Thyroid gland (tissue), 4 donors: ENCODE data around the gene DNM3. TPM values are rescaled to one million over a fixed set of nuclear protein-coding genes. Genes with fewer than 3 reads are reported as not detected.

Source experiments
- DNase-seq, 2 donors: peaks; one replicate each; pipeline ENCODE4 v3.0.0-alpha.2; 2019
- H3K27ac ChIP-seq, 3 donors: fragments of 200-600 bp; sonication (generic); 1 replicate in 2 of 3; 2 replicates in 1 of 3; pipeline ENCODE4 v1.5.1; 2016 to 2019; ENCODE audit warnings: mild to moderate bottlenecking in 1 of 3, moderate library complexity in 1 of 3
- H3K27me3 ChIP-seq: fragments of 200-600 bp; sonication (generic); one replicate; pipeline ENCODE4 v1.5.1; 2019
- H3K36me3 ChIP-seq, 2 donors: fragments of 200-600 bp; sonication (generic); one replicate each; pipeline ENCODE4 v1.5.1; 2016 to 2019
- H3K4me1 ChIP-seq, 2 donors: fragments of 200-600 bp; sonication (generic); one replicate each; pipeline ENCODE4 v1.5.1; 2017 to 2019
- H3K4me3 ChIP-seq, 3 donors: fragments of 200-600 bp; sonication (generic); replicated peaks in 1 of 3; 1 replicate in 2 of 3; 2 replicates in 1 of 3; pipeline ENCODE4 v1.5.1; 2016; ENCODE audit warnings: mild to moderate bottlenecking in 1 of 3
- H3K9me3 ChIP-seq: fragments of 200-600 bp; sonication (generic); one replicate; pipeline ENCODE4 v1.5.1; 2017
- CTCF ChIP-seq, 6 experiments: fragments of 200-600 bp in 3 of 6; fragments of 450-650 bp in 3 of 6; sonication (generic) in 3 of 6; IDR thresholded peaks; one replicate each; pipeline ENCODE4 v1.5.1; 2016 to 2019; ENCODE audit warnings: antibody characterized with exemption in 6 of 6, mild to moderate bottlenecking in 2 of 6, inconsistent platforms in 1 of 6, moderate library complexity in 1 of 6
- POLR2A ChIP-seq, 2 donors: fragments of 450-650 bp; IDR thresholded peaks; one replicate each; pipeline ENCODE4 v1.6.1; 2017; ENCODE audit warnings: antibody characterized with exemption in 2 of 2, mild to moderate bottlenecking in 2 of 2, moderate library complexity in 1 of 2
- WGBS, 2 donors: methylation state at CpG; one replicate each; pipeline ENCODE4 v1.1.5; 2017; 5-methylcytosine and 5-hydroxymethylcytosine counted together
- intact Hi-C: fragments of 100-400 bp; cut with DNase I; formaldehyde crosslinking; loops from one replicate; pipeline ENCODE4 v1.15.1; 2023
- total RNA-seq, 4 donors: library from RNA; depleted of rRNA; stranded (reverse); fragments of >200 nt; gene quantifications; one replicate each; pipeline ENCODE4 v1.2.3, GENCODE V29; 2016

The DNM3 gene
- total RNA-seq, 4 donors from 2014 or later: 9.0 to 13.6 (median 10.8) TPM

GRCh38 chr1:172146141-172146850 is 305.0 kb downstream of the DNM3 start:
- TF ChIP-seq POLR2A (IDR thresholded peaks at IDR 0.05) (no peak), CTCF (IDR thresholded peaks at IDR 0.05) (no peak)
- no peaks in the 10 kb centered on the region for H3K9me3 ChIP-seq
- H3K27ac ChIP-seq: peak overlapping the region in 1 of 3 donors; percentile 80
- intact Hi-C loops: no loop called here
- H3K27me3 ChIP-seq: no peaks in the 10 kb centered on the region
- DNase-seq: no peak
- H3K4me1 ChIP-seq: peaks cover 3 to 9% of the 10 kb centered on the region in 2 donors
- 93 to 94% methylated on average over 1 of the region's 1 CpG for WGBS, 2 donors
- H3K36me3 ChIP-seq: no peaks in the 10 kb centered on the region
- no peak overlapping the region for H3K4me3 ChIP-seq

- DNase-seq: no peak
- no peak for TF ChIP-seq CTCF (IDR thresholded peaks at IDR 0.05)
- no peak for TF ChIP-seq POLR2A (IDR thresholded peaks at IDR 0.05)
- Histone ChIP-seq H3K27me3 (no peaks in the 10 kb centered on the region), H3K9me3 (no peaks in the 10 kb centered on the region), H3K4me3 (no peak overlapping the region), H3K27ac (no peak overlapping the region), H3K4me1 (peaks cover 3 to 9% of the 10 kb centered on the region in 2 donors), H3K36me3 (no peaks in the 10 kb centered on the region)
- whole genome bisulfite sequencing, 2 donors: 88 to 96% methylated on average over 1 of the region's 1 CpG
- intact Hi-C loops: no loop called here
These were observed 306.2 kb downstream of the DNM3 start for GRCh38 chr1:172147541-172147940.

- H3K9me3 ChIP-seq: no peaks in the 10 kb centered on the region
- no peak for DNase-seq
- no peak overlapping the region for H3K4me3 ChIP-seq
- WGBS, 2 donors: 87 to 88% methylated on average over 2 of the region's 2 CpGs
- H3K36me3 ChIP-seq: no peaks in the 10 kb centered on the region
- no peaks in the 10 kb centered on the region for H3K27me3 ChIP-seq
- intact Hi-C loops: no loop called here
- peaks cover 3 to 5% of the 10 kb centered on the region in 2 donors for H3K4me1 ChIP-seq
- TF ChIP-seq CTCF (IDR thresholded peaks at IDR 0.05) (no peak), POLR2A (IDR thresholded peaks at IDR 0.05) (no peak)
- H3K27ac ChIP-seq: no peak overlapping the region
These were observed 306.9 kb downstream of the DNM3 start for GRCh38 chr1:172148213-172148612.

GRCh38 chr1:172148707-172149106 is 307.4 kb downstream of the DNM3 start:
- intact Hi-C loops: no loop called here
- no peak overlapping the region for H3K27ac ChIP-seq
- no peak for DNase-seq
- no peaks in the 10 kb centered on the region for H3K36me3 ChIP-seq
- H3K27me3 ChIP-seq: no peaks in the 10 kb centered on the region
- H3K4me1 ChIP-seq: no peaks in the 10 kb centered on the region
- H3K4me3 ChIP-seq: no peak overlapping the region
- TF ChIP-seq CTCF (IDR thresholded peaks at IDR 0.05) (no peak), POLR2A (IDR thresholded peaks at IDR 0.05) (no peak)
- H3K9me3 ChIP-seq: no peaks in the 10 kb centered on the region

- no peaks in the 10 kb centered on the region for H3K4me1 ChIP-seq
- no peak overlapping the region for H3K4me3 ChIP-seq
- H3K27me3 ChIP-seq: no peaks in the 10 kb centered on the region
- WGBS, 2 donors: 91 to 92% methylated on average over 2 of the region's 2 CpGs
- intact Hi-C loops: no loop called here
- no peak for DNase-seq
- H3K27ac ChIP-seq: no peak overlapping the region
- TF ChIP-seq POLR2A (IDR thresholded peaks at IDR 0.05) (no peak), CTCF (IDR thresholded peaks at IDR 0.05) (no peak)
- H3K36me3 ChIP-seq: no peaks in the 10 kb centered on the region
- H3K9me3 ChIP-seq: no peaks in the 10 kb centered on the region
These were observed 308.0 kb downstream of the DNM3 start for GRCh38 chr1:172149346-172149745.
